GM18508 (cell line): Measurements from ENCODE around the gene PLEKHA1.

Source experiments
- ATAC-seq: cut with Tn5 transposase; IDR thresholded peaks from one replicate; pipeline ENCODE4 v1.9.1; 2021; ENCODE audit warnings: moderate number of reproducible peaks; ENCODE audit not compliant: insufficient read depth, unreplicated experiment

PLEKHA1 gene

DNA sequence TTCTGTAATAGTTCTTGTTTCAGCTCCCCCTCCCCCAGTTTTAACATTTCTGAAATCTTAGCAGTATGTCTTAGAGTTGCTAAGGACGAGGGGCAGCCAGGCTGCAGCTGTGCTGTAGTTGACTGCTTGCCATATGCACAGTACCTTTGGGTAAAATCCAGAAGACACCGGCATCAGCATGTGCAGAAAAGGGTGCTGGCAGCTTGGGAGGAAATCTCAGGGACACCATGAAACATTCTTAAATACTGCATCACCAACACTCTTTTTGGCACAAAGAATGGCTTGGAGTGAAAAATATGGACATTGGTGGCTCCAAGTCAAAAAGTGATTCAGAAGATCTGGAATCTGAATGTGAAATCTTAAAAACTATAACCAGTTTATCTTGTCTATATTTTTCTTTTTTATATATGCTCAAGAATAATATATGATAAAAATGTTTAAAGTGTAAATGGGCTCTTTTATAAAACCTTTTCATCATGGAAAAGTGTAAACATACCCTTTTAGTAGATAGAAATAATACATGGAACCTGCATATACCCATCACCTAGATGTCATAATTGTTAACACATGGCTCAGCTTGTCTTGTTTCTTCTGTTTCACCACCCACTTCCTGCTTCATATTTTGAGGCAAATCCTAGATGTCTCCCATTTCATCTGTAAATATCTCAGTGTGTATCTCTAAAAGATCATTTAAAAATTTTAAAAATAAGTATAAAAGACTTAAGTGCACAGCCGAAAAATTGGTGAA lies 45.5 kb downstream of the PLEKHA1 start:
- ATAC-seq: no peak

DNA sequence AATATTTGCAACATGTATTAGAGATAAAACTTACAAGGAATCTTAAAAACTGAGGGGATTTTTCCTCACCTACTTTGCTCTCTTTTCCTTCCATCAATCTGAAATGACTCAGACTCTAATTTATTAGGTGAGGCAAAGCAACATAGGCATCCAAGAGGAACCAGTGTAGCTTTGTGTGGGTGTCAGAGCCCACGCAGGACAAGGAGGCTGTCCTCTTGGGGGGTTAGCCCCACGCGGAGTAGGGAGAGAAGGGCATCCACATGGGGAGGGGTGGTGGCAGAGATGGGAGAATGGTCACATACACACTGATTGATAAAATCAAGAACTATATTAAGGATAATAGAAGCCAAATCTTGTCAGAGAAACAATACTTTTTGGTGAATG lies 46.1 kb downstream of the PLEKHA1 start:
- ATAC-seq: no peak

DNA sequence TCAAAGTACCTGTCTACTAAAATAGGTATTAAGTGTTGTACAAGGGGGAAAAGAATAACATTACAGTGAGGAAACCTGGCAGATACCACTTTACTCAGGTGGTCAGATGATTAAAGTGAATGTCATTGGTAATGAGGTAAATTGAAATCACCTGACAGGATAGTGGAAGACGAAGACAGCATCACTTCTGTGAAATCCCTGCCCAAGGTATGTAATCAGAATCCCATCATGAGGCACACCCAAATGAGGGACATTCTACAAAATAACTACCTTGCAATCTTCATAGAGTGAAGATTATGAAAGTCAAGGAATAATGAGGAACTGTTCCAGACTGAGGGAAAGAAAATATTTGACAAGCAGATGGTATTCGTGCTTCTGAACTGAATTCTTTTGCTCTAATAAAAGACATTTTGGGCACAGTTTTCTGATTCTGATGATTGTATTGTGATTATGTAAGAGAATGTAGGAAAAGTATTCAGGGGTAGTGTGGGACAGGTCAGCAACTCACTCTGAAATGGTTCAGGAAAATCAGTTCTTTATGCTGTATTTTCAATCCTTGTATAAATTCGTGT lies 46.6 kb downstream of the PLEKHA1 start:
- ATAC-seq: no peak

DNA sequence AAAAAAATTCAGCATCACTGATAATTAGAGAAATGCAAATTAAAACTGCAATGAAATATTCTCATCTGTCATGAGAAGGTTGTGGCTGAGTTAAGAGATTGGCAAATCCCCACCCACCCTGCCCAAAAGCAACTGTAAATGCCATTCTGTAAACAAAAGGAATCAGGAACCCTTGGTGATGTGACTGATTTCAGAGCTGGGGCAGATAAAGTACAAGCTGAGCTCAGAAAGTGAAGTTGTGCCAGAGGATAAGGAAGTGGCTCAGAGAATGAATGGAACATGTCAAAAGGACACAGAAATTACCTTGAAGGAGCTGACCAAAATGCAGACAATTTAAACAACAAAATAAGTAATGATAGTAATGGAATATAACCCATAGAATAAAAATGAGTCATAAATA lies 47.2 kb downstream of the PLEKHA1 start:
- ATAC-seq: no peak

DNA sequence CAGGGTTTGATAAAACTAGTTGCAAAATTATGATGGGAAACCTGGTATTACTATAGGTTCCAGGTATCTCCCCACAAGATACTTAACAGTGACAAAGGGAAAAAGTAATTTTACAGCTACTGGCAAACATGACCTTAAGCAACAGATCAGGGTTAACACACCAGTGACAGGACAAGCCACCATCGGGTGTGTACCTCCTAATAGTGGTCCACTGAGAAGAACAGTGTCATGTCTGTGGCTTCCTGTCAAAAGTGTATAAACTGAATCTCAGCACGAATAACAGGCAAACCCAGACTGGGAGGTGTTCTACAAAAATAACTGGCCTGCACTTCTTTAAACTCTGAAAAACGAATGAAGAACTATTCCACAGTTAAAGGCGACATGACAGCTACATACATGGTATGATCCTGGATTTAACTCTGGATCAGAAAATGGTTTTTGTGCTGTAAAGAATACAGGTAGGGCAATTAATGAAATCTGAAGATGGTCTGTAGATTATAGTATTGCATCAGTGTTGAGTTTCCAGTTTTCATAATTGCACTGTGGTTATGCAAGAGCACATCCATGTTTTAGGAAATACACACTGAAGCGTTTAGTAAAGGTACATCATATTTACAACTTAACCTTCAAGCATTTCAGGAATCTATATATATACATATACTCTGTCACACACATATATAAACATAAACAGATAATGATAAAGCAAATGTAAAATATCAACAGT lies 47.9 kb downstream of the PLEKHA1 start:
- no peak for ATAC-seq

DNA sequence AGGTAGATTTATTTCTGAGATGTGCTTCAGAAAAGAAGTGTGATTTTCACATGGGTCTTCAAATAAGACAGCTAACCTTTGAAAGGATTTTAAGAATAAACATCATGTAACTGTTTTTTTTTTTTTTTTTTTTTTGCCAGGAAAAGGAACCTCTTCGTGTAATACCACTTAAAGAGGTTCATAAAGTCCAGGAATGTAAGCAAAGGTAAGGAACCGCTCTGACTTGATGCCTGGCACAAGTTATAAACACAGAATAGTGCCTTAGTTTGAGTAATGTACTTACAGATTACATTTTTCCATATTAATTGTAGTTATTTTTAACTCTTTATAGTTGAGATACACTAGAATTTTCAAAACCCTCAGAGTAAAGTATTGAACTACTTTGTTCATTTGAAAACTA lies 49.6 kb downstream of the PLEKHA1 start:
- ATAC-seq: no peak

DNA sequence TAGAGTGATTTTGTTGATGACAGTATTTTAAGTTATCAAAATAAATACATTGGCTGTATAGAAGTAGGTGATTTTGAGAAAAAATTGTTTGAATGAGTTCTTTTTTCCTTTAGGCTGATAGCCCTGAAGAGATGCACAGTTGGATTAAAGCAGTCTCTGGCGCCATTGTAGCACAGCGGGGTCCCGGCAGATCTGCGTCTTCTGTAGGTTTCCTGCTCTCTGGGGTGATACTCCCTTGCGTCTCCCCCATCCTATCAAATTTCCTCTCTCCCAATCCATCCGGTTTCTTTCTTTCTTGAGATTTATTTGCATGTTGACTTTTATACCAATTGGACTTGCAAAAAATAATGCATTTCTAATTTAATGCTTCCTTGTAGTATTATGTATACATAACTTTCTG lies 52.3 kb downstream of the PLEKHA1 start:
- ATAC-seq: no peak

DNA sequence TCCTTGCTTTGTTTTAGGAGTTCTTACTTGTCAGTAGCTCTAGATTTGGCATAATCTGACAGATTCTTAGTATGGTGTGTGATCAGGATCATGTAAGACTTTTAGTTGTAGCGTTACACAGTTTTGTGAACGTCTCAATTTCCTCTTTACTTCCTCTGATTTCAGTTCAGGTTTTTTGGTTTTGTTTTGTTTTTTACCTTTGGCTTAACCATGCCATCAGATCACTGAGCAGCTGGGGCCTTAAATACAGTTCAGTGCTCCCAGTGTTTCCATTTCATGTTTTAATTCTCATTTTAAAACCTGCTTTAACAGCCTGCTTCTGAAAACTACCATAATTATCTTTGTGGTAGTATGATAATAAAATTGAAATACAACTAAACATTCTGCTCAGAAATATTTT lies 52.8 kb downstream of the PLEKHA1 start:
- no peak for ATAC-seq

DNA sequence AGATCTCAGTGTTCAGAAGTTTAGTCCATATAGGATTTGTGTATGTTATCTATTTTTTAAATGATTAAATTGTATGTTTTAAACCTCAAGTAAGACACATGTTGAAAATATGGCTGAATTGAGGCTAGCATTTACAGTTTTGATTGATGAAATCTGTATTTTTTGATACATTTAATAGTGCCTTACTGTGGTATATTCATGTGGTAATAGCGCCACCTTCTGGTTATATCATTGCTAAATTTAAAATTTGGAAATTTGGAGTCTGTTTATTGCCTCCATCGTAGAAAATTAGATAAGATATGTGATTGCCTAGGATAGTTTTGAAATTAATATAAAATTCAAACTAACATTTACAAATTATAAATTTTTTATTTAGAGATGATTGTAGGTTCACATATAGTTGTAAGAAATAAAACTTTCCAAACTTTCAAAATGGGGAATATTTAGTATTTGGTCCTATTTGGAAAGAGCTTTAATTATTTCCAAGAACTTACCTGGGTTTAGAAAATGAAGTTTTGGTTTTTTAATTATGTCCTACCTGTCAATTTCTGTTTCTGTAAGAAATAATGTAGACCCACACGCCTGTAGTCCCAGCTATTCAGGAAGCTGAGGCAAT lies 60.8 kb downstream of the PLEKHA1 start:
- no peak for ATAC-seq

DNA sequence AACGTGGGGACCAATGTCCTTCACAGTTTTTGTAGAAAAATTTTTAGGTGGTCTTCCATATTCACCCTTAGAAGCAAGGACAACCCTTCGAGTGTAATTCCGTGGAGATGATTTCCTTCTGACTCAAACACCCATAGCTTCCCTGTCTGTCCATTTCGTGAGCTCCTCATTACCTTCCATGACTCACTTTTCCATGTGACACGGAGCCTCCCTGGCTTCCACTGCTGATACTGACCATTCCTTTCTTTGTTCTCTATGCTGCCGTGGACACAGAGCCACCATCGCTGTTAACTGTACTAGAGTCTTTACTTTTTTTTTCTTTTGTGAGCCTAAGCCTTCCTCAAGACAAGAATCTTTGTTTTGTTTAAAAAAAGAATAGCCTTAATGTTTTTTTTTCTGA lies 67.5 kb downstream of the PLEKHA1 start:
- no peak for ATAC-seq

DNA sequence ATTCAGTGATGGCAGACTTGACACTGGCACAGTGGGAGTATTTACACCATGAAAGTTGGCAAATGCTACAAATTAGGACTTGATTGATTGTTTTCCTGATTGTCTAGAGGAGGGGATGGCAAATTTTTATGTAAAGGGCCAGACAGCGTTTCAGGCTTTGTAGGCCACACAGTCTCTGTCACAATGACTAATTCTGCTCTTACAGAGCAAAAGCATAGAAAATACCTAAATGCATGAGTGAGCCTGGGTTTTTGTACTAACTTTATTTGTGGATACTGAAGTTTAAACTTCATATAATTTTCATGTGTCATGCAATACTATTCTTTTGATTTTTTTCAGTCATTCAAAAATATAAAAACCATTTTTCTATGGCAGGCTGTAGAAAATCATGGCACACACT lies 71.0 kb downstream of the PLEKHA1 start:
- no peak for ATAC-seq

DNA sequence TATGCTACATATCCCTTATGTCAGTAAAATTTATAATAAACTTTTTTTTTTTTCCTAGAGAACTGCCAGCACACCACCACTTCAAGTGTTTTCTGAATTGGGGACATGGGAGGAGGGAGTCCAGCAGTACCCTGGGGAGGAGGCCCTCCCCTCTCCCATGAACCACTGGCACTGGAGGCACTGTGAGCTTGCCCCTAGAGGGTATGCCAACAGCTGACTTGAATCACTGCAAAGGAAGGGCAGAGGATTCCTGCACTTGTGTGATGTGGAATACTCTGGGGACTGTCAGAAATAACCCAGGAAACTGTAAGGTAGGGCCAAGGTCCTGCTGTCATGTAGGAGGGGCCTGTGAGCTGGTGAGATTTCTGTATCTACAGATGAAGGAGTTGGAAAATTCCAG lies 71.4 kb downstream of the PLEKHA1 start:
- ATAC-seq: no peak

DNA sequence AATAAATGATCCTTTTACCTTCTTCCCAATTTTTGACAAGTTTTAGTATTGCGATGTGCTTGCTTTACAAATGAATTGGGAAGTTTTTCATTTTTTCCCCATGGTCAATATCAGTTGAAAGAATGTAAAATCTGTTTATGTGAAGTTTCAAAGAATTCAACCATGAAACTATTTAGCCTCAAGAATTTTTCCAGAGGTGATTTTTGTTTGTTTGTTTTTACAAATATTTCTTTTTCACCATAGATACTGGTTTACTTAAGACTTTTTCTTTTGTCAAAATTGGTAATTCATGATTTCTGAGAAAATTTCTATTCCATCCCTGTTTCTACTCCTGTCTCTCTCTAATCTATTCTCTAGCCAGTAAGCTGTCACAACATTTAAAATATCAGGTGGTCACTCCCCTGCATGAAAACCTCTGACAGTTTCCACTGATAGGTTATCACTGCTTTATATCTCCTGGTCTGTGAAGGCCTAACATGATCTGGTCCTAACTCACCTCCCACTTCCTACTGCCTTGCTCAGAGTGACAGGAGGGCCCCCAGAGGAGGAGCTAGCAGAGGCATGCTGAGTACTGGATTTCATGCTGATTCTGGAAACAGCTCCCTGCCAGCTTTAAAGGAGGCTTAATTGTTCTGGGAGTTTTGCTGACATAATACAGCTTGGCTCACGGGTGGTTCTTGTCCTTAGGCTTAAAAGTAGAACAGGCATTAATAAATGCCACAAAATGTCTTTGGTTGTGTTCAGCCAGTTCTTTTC lies 72.3 kb downstream of the PLEKHA1 start:
- no peak for ATAC-seq

DNA sequence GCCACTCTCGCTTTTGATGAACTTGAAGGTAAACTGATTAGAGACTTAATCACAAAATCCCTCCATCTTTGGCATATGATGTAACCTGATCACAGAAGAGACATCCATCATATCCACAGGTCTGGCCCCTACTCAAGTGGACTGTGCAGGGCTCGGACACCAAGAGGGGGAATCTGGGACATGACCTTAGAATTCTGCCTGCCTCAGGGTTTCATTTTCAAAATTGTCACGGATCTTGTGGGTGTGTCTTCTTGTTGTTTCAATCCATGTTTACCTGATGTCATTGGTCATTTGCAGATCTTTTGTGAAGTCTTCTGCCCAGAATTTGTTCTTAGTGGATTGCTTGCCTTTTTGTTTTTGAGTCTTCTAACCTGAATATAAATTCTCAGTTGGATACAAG lies 74.1 kb downstream of the PLEKHA1 start:
- ATAC-seq: no peak

DNA sequence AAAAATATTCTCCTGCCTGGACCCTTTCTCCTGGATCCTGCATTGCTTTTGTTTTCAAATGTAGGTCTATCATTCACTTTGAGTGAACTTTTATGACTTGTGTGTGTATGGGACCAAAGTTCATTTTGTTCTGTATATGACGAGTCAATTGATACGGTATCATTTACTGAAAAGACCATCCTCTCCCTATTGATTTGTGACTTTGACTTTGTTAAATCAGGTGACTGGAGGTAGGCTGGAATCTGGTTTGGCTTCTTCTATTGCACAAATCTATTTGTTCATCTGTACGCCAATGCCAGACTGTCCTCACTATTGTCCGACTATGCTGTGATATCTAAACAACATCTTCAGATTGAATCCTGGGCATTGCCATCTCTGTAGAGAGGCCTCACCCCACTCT lies 74.6 kb downstream of the PLEKHA1 start:
- no peak for ATAC-seq

DNA sequence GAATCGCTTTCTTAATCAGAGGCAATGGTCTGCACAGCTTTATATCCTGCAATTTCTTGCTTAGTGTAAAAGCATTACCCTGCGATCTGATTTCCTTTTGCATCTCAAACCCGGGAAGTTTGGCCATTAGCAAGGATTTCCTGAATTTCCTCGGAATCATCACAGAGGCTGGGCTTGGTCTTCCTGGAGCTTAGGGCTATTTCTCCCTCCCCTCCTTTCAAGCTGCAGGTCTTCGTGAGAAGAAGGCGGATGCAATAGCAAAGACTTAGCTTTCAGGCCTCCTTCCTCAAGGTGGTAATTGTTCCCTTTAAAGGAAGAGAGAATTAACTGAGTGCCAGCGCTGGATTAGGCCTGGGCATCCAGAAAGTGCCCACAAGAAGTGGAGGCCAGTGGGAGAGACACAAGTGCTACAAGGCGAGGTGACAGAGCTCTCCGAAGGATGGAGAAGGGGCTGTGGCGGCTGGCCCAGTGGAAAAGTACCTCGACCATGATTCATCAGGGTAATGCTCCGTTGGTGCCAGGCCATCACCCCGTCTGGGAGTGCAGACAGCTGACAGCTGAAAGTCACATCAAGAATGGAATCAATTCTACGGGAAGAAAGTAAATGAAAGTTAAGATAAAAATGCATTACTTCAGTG lies 76.0 kb downstream of the PLEKHA1 start:
- ATAC-seq: no peak

DNA sequence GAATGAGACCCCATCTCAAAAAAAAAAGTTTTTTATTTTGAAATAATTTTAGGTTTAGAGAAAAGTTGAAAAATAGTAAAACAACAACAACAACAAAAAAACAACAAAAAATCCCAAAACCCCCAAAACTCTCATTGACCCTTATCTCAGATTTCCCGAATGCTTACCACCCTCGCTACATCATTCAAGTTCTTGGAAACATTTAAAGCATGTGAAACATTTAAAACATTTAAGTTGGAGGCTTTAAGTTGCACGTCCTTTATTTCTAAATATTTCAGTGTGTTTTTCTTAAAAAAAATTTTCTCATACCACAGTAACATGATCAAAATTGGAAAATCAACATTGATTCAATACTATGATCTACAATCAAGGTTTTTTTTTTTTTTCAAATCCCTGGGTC lies 79.6 kb downstream of the PLEKHA1 start:
- ATAC-seq: no peak

DNA sequence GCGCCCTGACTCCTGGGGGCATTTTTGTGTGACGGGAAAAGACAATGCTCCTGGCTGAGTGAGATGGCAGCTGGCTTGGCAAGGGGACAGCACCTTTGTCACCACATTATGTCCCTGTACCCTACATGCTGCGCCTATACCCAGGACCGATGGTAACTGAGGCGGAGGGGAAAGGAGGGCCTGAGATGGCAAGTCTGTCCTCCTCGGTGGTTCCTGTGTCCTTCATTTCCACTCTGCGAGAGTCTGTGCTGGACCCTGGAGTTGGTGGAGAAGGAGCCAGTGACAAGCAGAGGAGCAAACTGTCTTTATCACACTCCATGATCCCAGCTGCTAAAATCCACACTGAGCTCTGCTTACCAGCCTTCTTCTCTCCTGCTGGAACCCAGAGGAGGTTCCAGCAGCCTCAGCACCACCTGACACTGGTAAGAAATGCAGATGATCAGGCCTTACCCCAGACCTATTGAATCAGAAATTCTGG lies 80.1 kb downstream of the PLEKHA1 start, which contains the start of gene ARMS2:
Gene ARMS2 (plus strand): TSS at position 51 of the 478 bp plus-strand sequence. CDS start 75 bp downstream, at position 126.
- no peak for ATAC-seq

DNA sequence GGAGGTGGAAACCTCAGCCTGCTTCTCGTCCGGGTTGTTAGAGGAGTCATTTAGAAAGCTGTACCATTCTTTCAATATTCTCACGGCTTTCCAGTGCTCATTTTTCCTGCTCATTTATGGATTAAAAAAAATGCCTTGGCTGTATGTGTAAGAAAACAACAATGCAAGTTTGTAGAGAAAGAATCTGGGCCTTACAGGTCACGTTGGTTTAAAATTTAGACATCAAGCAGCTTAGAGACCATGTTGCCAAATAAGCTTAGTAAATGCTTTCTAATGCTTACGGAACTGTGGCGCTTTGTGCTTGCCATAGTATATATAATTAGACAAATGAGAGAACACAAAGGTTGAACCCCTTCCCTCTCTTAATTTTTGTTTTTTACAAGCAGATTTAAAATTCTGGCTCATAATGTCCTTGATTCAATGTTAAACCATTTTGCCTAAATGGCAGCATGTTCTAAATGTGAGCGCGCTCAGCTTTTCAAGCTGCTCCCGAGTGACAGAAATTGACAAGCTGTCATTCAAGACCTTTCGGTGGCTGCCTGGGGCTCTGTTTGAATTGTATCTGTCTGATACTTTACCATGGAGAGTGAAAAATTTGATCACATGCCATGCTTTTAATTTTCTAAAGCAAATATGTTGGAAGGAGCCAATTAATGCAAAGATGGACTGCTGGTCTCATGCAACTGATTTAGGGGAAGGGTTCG lies 81.0 kb downstream of the PLEKHA1 start:
- ATAC-seq: no peak
